SK-N-SH (cell line): ENCODE measurements around the gene FRMPD4. TPM values are rescaled to one million over a fixed set of nuclear protein-coding genes. Genes with fewer than 3 reads are reported as not detected.

ENCODE experiments used
- CTCF ChIA-PET: fragments of 300-600, 350-600 bp; formaldehyde crosslinking; extraction: SDS; loops from one replicate; lab custom pipeline; 2021; lab: Yijun Ruan, JAX
- POLR2A ChIA-PET: fragments of 350-600 bp; sonication (Branson Sonifier 250); formaldehyde crosslinking; extraction: SDS; loops from one replicate; lab custom pipeline; 2020; ENCODE audit warnings: antibody characterized with exemption, inconsistent platforms; lab: Yijun Ruan, JAX
- DNase-seq: peaks from one replicate; pipeline ENCODE4 v3.0.0; 2012
- H2AFZ ChIP-seq: fragments of 200-600 bp; sonication (generic); 2 replicates; pipeline ENCODE4 v1.8.1; 2016; ENCODE audit warnings: antibody characterized with exemption, mild to moderate bottlenecking, low read depth
- H3F3A ChIP-seq: fragments of 200-600 bp; sonication (generic); replicated peaks from 2 replicates; pipeline ENCODE3; 2016; ENCODE audit warnings: antibody characterized with exemption, mild to moderate bottlenecking; ENCODE audit not compliant: insufficient read depth
- H3K27ac ChIP-seq, 2 experiments: fragments of 200-500 bp in 1 of 2; fragments of 200-600 bp in 1 of 2; sonication (Bioruptor generic) in 1 of 2; sonication (generic), shearing (Covaris generic) in 1 of 2; 2 replicates each; pipeline versions ENCODE4 v1.5.1 to v1.6.1; 2014 to 2016; ENCODE audit warnings: low read depth in 2 of 2, inconsistent platforms in 1 of 2, low read length in 1 of 2, mild to moderate bottlenecking in 1 of 2, mixed read lengths in 1 of 2
- H3K27me3 ChIP-seq: fragments of 200-600 bp; sonication (generic), shearing (Covaris generic); 2 replicates; pipeline ENCODE4 v1.6.1; 2016; ENCODE audit warnings: mixed run types; ENCODE audit not compliant: insufficient read depth
- H3K36me3 ChIP-seq, 2 experiments: fragments of 200-500 bp in 1 of 2; fragments of 200-600 bp in 1 of 2; sonication (Bioruptor generic) in 1 of 2; sonication (generic) in 1 of 2; replicated peaks in 1 of 2; 2 replicates each; pipeline versions ENCODE3 to v1.5.1; 2014 to 2016; ENCODE audit warnings: low read length in 1 of 2, mild to moderate bottlenecking in 1 of 2; ENCODE audit not compliant: insufficient read depth in 2 of 2, control insufficient read depth in 1 of 2
- H3K4me1 ChIP-seq, 2 experiments: fragments of 200-500 bp in 1 of 2; fragments of 200-600 bp in 1 of 2; sonication (Bioruptor generic) in 1 of 2; sonication (generic), shearing (Covaris generic) in 1 of 2; 2 replicates each; pipeline versions ENCODE4 v1.5.1 to v1.6.1; 2014 to 2016; ENCODE audit warnings: low read depth in 1 of 2, low read length in 1 of 2, mixed run types in 1 of 2; ENCODE audit not compliant: insufficient read depth in 2 of 2, control insufficient read depth in 1 of 2
- H3K4me2 ChIP-seq: fragments of 200-600 bp; sonication (generic), shearing (Covaris generic); 2 replicates; pipeline ENCODE4 v1.6.1; 2017; ENCODE audit warnings: mixed run types
- H3K4me3 ChIP-seq, 2 experiments: fragments of 200-500 bp in 1 of 2; fragments of 200-600 bp in 1 of 2; sonication (Bioruptor generic) in 1 of 2; sonication (generic), shearing (Covaris generic) in 1 of 2; 2 replicates each; pipeline versions ENCODE4 v1.5.1 to v1.8.1; 2014 to 2016; ENCODE audit warnings: low read depth in 2 of 2, inconsistent platforms in 1 of 2, low read length in 1 of 2, mild to moderate bottlenecking in 1 of 2, mixed read lengths in 1 of 2, moderate library complexity in 1 of 2
- H3K79me2 ChIP-seq: fragments of 200-600 bp; sonication (generic); 2 replicates; pipeline ENCODE4 v1.8.1; 2017; ENCODE audit warnings: mild to moderate bottlenecking; ENCODE audit not compliant: insufficient read depth
- H3K9ac ChIP-seq: fragments of 200-600 bp; sonication (generic); 2 replicates; pipeline ENCODE4 v1.6.1; 2017; ENCODE audit warnings: mixed run types
- H3K9me2 ChIP-seq: fragments of 200-600 bp; sonication (generic); 2 replicates; pipeline ENCODE4 v1.6.1; 2017; ENCODE audit warnings: mixed run types
- H3K9me3 ChIP-seq: fragments of 200-600 bp; sonication (generic); 2 replicates; pipeline ENCODE4 v1.6.1; 2017; ENCODE audit warnings: mixed run types, mild to moderate bottlenecking, moderate library complexity
- H4K20me1 ChIP-seq: fragments of 200-600 bp; sonication (generic); 2 replicates; pipeline ENCODE4 v1.6.1; 2017; ENCODE audit warnings: mild to moderate bottlenecking, mixed run types; ENCODE audit not compliant: insufficient read depth
- CHD2 ChIP-seq: fragments of 150-350 bp; IDR thresholded peaks from 2 replicates; pipeline ENCODE4 v1.6.1; 2018; ENCODE audit warnings: low read length; ENCODE audit not compliant: partially characterized antibody
- FOSL2 ChIP-seq: IDR thresholded peaks from 2 replicates; pipeline ENCODE4 v1.4.0; 2012; ENCODE audit warnings: low read depth, mild to moderate bottlenecking, moderate library complexity, borderline replicate concordance
- FOXJ3 ChIP-seq: sonication (generic); formaldehyde crosslinking; IDR thresholded peaks from 2 replicates; pipeline ENCODE4 v1.5.1; 2020; ENCODE audit warnings: mild to moderate bottlenecking, missing genetic modification reagents
- FOXM1 ChIP-seq: IDR thresholded peaks from 2 replicates; pipeline ENCODE4 v1.4.0; 2012; ENCODE audit warnings: low read depth, mild to moderate bottlenecking
- GABPA ChIP-seq: IDR thresholded peaks from 2 replicates; pipeline ENCODE4 v1.4.0; 2012; ENCODE audit warnings: low read depth, mild to moderate bottlenecking
- IRF3 ChIP-seq: fragments of 150-350 bp; IDR thresholded peaks from 2 replicates; pipeline ENCODE4 v1.6.1; 2016; ENCODE audit warnings: mild to moderate bottlenecking, low read depth, low read length
- MEF2A ChIP-seq: IDR thresholded peaks from 2 replicates; pipeline ENCODE4 v1.4.0; 2012; ENCODE audit warnings: low read depth, borderline replicate concordance
- MXI1 ChIP-seq: IDR thresholded peaks from 2 replicates; pipeline ENCODE4 v1.6.1; 2012; ENCODE audit warnings: mild to moderate bottlenecking, low read depth, low read length, improper control_type of control experiment
- NRF1 ChIP-seq: IDR thresholded peaks from 2 replicates; pipeline ENCODE4 v1.6.1; 2012; ENCODE audit warnings: low read depth, mild to moderate bottlenecking, low read length
- POLR2AphosphoS5 ChIP-seq: IDR thresholded peaks from 2 replicates; pipeline ENCODE4 v1.6.1; 2012; ENCODE audit warnings: low read depth, low read length
- RAD21 ChIP-seq: IDR thresholded peaks from 2 replicates; pipeline ENCODE4 v1.6.1; 2012; ENCODE audit warnings: mild to moderate bottlenecking, low read length
- RCOR1 ChIP-seq: fragments of 150-350 bp; IDR thresholded peaks from 2 replicates; pipeline ENCODE4 v1.6.1; 2017; ENCODE audit warnings: antibody characterized with exemption, low read length
- TAF1 ChIP-seq: IDR thresholded peaks from 2 replicates; pipeline ENCODE4 v1.6.1; 2012; ENCODE audit warnings: low read depth, mild to moderate bottlenecking, low read length, moderate library complexity, borderline replicate concordance
- TCF12 ChIP-seq: IDR thresholded peaks from 2 replicates; pipeline ENCODE4 v1.4.0; 2012
- TEAD4 ChIP-seq: IDR thresholded peaks from 2 replicates; pipeline ENCODE4 v1.4.0; 2012; ENCODE audit warnings: mild to moderate bottlenecking, borderline replicate concordance; ENCODE audit not compliant: insufficient read depth
- USF1 ChIP-seq: IDR thresholded peaks from 2 replicates; pipeline ENCODE4 v1.4.0; 2012; ENCODE audit warnings: low read depth, borderline replicate concordance
- YY1 ChIP-seq: IDR thresholded peaks from 2 replicates; pipeline ENCODE4 v1.4.0; 2012; ENCODE audit warnings: low read depth, mild to moderate bottlenecking
- WGBS: methylation state at CpG from one replicate; pipeline ENCODE4 v1.1.6; 2017; ENCODE audit warnings: low lambda C conversion rate; 5-methylcytosine and 5-hydroxymethylcytosine counted together
- polyA plus RNA-seq, 3 experiments: library from polyadenylated mRNA; depleted of rRNA; stranded (reverse); fragments of >200 nt; gene quantifications; 2 replicates each; pipeline ENCODE4 v1.2.3, GENCODE V29; 2012
- TF ChIP-seq, protein P1 (sequence below): fragments of 150-350 bp; IDR thresholded peaks from 2 replicates; pipeline ENCODE4 v1.6.1; 2017; ENCODE audit warnings: antibody characterized with exemption, low read length, low read depth, borderline replicate concordance

FRMPD4 gene
- polyA plus RNA-seq, 1 of the 3 experiments (the other 2 are of a cell fraction), result not detected

GRCh38 chrX:12460929-12461328 lies 322.7 kb downstream of the FRMPD4 start:
- POLR2A ChIA-PET, result no interaction called here
- WGBS, result 7% methylated on average over 2 of the region's 2 CpGs
- no peak overlapping the region for H3K4me2 ChIP-seq
- H3F3A ChIP-seq, result no peaks in the 10 kb centered on the region
- no peak overlapping the region for H3K27ac ChIP-seq
- no peak overlapping the region for H3K4me3 ChIP-seq
- H3K27me3 ChIP-seq, result no peaks in the 10 kb centered on the region
- H3K4me1 ChIP-seq, result no peaks in the 10 kb centered on the region
- H3K9me2 ChIP-seq, result no peaks in the 10 kb centered on the region
- no peak for DNase-seq
- H3K9ac ChIP-seq, result no peak overlapping the region
- CTCF ChIA-PET, result no interaction called here
- H3K36me3 ChIP-seq, result no peaks in the 10 kb centered on the region
- H3K9me3 ChIP-seq, result no peaks in the 10 kb centered on the region
- H3K79me2 ChIP-seq, result no peaks in the 10 kb centered on the region
- H2AFZ ChIP-seq, result no peak overlapping the region
- TF ChIP-seq NRF1, result no peak
- no peak for TF ChIP-seq YY1
- no peak for TF ChIP-seq RAD21
- no peak for TF ChIP-seq RCOR1
- no peak for TF ChIP-seq FOSL2
- TF ChIP-seq CHD2, result no peak
- TF ChIP-seq FOXM1, result no peak
- no peak for TF ChIP-seq TCF12
- H4K20me1 ChIP-seq, result no peaks in the 10 kb centered on the region

- H3K9me3 ChIP-seq, result no peaks in the 10 kb centered on the region
- 42% methylated on average over 2 of the region's 2 CpGs for WGBS
- no peaks in the 10 kb centered on the region for H4K20me1 ChIP-seq
- H3F3A ChIP-seq, result no peaks in the 10 kb centered on the region
- no peaks in the 10 kb centered on the region for H3K4me1 ChIP-seq
- no peaks in the 10 kb centered on the region for H3K36me3 ChIP-seq
- ChIA-PET CTCF (no interaction called here), POLR2A (no interaction called here)
- no peak overlapping the region for H3K4me2 ChIP-seq
- H3K27ac ChIP-seq, result no peak overlapping the region
- no peaks in the 10 kb centered on the region for H3K27me3 ChIP-seq
- H3K79me2 ChIP-seq, result no peaks in the 10 kb centered on the region
- H3K9ac ChIP-seq, result no peak overlapping the region
- H3K9me2 ChIP-seq, result no peaks in the 10 kb centered on the region
- no peak overlapping the region for H2AFZ ChIP-seq
- DNase-seq, result no peak
- H3K4me3 ChIP-seq, result no peak overlapping the region
- TF ChIP-seq IRF3 (no peak), MEF2A (no peak), FOXJ3 (no peak), TCF12 (no peak), YY1 (no peak), POLR2AphosphoS5 (no peak), RCOR1 (no peak), TEAD4 (no peak), USF1 (no peak), TAF1 (no peak), GABPA (no peak), RAD21 (no peak), MXI1 (no peak), FOSL2 (no peak)
- TF ChIP-seq, protein P1, sequence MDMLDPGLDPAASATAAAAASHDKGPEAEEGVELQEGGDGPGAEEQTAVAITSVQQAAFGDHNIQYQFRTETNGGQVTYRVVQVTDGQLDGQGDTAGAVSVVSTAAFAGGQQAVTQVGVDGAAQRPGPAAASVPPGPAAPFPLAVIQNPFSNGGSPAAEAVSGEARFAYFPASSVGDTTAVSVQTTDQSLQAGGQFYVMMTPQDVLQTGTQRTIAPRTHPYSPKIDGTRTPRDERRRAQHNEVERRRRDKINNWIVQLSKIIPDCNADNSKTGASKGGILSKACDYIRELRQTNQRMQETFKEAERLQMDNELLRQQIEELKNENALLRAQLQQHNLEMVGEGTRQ, result no peak
Measured at GRCh38 chrX:12463052-12463451, 324.8 kb downstream of the FRMPD4 start.
